ENCODE data around the gene ABCC2.

ABCC2 gene

GRCh38 chr10:99765672-99766301, 16.7 kb upstream of the ABCC2 start:
- Mint-ChIP-seq H3K27ac (no peak overlapping the region), H3K9me3 (peaks cover 9% of the 10 kb centered on the region), H3K27me3 (no peaks in the 10 kb centered on the region), H3K4me1 (no peaks in the 10 kb centered on the region), H3K4me3 (no peak overlapping the region), H3K36me3 (peaks cover 18% of the 10 kb centered on the region)

- no peak overlapping the region for H3K27ac Mint-ChIP-seq
- H3K36me3 Mint-ChIP-seq: peaks cover 15% of the 10 kb centered on the region
- peaks cover 9% of the 10 kb centered on the region for H3K9me3 Mint-ChIP-seq
- H3K4me1 Mint-ChIP-seq: no peaks in the 10 kb centered on the region
- H3K27me3 Mint-ChIP-seq: no peaks in the 10 kb centered on the region
- no peak overlapping the region for H3K4me3 Mint-ChIP-seq
Observed at GRCh38 chr10:99766302-99766681, 16.1 kb upstream of the ABCC2 start.

GRCh38 chr10:99767901-99768300, 14.5 kb upstream of the ABCC2 start:
- Mint-ChIP-seq H3K4me1 (no peaks in the 10 kb centered on the region), H3K9me3 (peaks cover 4% of the 10 kb centered on the region), H3K36me3 (peaks cover 6% of the 10 kb centered on the region)

GRCh38 chr10:99768556-99768955, 13.9 kb upstream of the ABCC2 start:
- no peak overlapping the region for H3K27ac Mint-ChIP-seq
- no peak overlapping the region for H3K4me3 Mint-ChIP-seq
- H3K9me3 Mint-ChIP-seq: peaks cover under 1% of the 10 kb centered on the region
- H3K4me1 Mint-ChIP-seq: no peaks in the 10 kb centered on the region
- H3K36me3 Mint-ChIP-seq: peaks cover 3% of the 10 kb centered on the region
- H3K27me3 Mint-ChIP-seq: no peaks in the 10 kb centered on the region

More at GRCh38 chr10:99767901-99768300, 14.5 kb upstream of the ABCC2 start:
- Mint-ChIP-seq H3K27ac (no peak overlapping the region), H3K4me3 (no peak overlapping the region), H3K27me3 (no peaks in the 10 kb centered on the region)

- Mint-ChIP-seq H3K4me3 (no peak overlapping the region), H3K4me1 (no peaks in the 10 kb centered on the region), H3K36me3 (peaks cover 2% of the 10 kb centered on the region)
Observed at GRCh38 chr10:99769706-99770105, 12.7 kb upstream of the ABCC2 start.

DNA sequence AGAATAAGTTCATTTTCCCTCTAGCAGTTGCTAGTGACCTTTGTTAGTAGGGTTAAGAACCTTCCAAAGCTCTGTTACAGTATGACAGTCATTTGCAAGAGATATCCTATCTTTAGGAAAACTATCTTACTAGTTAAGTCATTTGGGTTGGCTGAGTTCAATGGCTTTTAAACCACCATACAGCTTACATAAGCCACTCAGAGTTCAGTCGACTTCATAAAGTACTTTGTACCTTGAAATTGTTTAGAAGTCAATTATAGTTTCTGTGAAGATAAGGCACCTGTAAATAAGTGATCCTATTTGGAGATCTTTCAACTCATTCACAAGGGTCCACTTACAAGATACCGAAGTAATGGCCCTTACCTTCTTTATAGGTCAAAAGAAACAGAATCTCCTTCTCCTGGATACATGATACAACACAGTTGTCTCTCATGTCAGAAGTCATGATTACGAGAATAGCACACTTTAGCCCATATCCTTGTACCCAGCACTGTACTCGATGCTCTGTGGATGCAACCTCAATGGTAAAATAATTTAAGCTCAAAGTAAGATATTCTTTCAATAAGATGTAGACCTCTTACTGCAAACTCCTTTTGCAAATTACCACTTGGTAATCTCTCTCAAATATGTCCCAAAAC, 11.9 kb upstream of the ABCC2 start:
- Mint-ChIP-seq H3K36me3 (peaks cover 2% of the 10 kb centered on the region), H3K27me3 (no peaks in the 10 kb centered on the region), H3K4me1 (no peaks in the 10 kb centered on the region), H3K4me3 (no peak overlapping the region), H3K27ac (no peak overlapping the region), H3K9me3 (no peaks in the 10 kb centered on the region)

More at GRCh38 chr10:99769706-99770105, 12.7 kb upstream of the ABCC2 start:
- Mint-ChIP-seq H3K27me3 (no peaks in the 10 kb centered on the region), H3K9me3 (no peaks in the 10 kb centered on the region), H3K27ac (no peak overlapping the region)

DNA sequence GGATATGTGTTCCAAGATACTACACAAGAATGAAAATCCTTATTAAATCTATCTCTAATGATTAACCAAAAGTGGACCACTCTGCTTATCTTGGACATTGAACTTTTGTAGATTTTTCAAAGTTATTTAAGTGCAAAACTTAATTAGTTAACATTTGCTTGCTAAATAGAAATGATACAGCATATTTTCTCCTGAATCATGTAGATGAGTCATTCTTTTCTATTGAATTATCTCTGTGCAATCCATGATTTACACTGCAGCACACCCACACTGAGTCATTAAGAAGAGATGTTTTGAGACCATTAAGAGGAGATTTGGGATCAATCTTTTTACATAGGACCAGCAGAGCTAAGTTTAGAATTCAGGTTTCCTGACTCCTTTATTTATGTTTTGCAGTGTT, 6.6 kb upstream of the ABCC2 start:
- H3K4me3 Mint-ChIP-seq: no peak overlapping the region
- peaks cover 7% of the 10 kb centered on the region for H3K4me1 Mint-ChIP-seq
- peaks cover 2% of the 10 kb centered on the region for H3K27me3 Mint-ChIP-seq
- peaks cover 5% of the 10 kb centered on the region for H3K9me3 Mint-ChIP-seq
- peaks cover 5% of the 10 kb centered on the region for H3K36me3 Mint-ChIP-seq
- H3K27ac Mint-ChIP-seq: no peak overlapping the region

GRCh38 chr10:99777918-99778714, 4.3 kb upstream of the ABCC2 start:
- peaks cover 5% of the 10 kb centered on the region for H3K36me3 Mint-ChIP-seq
- peaks cover 5% of the 10 kb centered on the region for H3K9me3 Mint-ChIP-seq
- peaks cover 2% of the 10 kb centered on the region for H3K27me3 Mint-ChIP-seq
- no peak overlapping the region for H3K27ac Mint-ChIP-seq
- H3K4me1 Mint-ChIP-seq: peaks cover 7% of the 10 kb centered on the region
- H3K4me3 Mint-ChIP-seq: no peak overlapping the region

GRCh38 chr10:99779335-99779734, 3.1 kb upstream of the ABCC2 start:
- H3K9me3 Mint-ChIP-seq: peaks cover 5% of the 10 kb centered on the region
- no peak overlapping the region for H3K27ac Mint-ChIP-seq
- H3K27me3 Mint-ChIP-seq: peaks cover 2% of the 10 kb centered on the region
- H3K36me3 Mint-ChIP-seq: peaks cover 5% of the 10 kb centered on the region
- peaks cover 7% of the 10 kb centered on the region for H3K4me1 Mint-ChIP-seq
- H3K4me3 Mint-ChIP-seq: no peak overlapping the region

DNA sequence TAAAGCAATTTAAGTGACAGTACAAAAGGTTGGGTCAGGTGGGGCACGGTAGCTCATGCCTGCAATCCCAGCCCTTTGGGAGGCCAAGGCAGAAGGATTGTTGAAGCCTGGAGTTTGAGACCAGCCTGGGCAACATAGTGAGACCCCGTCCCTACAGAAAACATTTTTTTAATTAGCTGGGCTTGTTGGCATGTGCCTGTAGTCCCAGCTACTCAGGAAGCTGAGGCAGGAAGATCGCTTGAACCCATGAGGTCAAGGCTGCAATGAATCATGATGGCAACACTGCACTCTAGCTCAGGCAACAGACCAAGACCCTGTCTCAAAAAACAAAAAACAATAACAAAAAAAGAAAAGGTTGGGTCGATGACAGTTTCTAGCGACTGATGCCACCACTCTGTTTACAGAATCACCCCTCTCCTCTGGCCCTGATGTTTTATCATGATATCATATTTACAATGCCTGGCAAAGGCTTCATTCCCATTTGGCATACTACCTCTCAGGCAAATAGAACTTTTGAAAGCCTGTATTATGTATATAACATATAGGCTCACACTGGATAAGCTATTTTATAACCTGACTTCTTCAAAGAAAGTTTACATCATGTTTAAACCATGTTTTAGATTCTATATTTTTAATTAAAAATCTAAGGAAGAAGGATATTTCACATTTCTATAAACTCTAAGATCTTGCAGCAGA, 558 bp upstream of the ABCC2 start:
- H3K27me3 Mint-ChIP-seq: peaks cover 2% of the 10 kb centered on the region
- peaks cover 7% of the 10 kb centered on the region for H3K4me1 Mint-ChIP-seq
- H3K27ac Mint-ChIP-seq: no peak overlapping the region
- peaks cover 5% of the 10 kb centered on the region for H3K9me3 Mint-ChIP-seq
- peaks cover 6% of the 10 kb centered on the region for H3K36me3 Mint-ChIP-seq
- no peak overlapping the region for H3K4me3 Mint-ChIP-seq

DNA sequence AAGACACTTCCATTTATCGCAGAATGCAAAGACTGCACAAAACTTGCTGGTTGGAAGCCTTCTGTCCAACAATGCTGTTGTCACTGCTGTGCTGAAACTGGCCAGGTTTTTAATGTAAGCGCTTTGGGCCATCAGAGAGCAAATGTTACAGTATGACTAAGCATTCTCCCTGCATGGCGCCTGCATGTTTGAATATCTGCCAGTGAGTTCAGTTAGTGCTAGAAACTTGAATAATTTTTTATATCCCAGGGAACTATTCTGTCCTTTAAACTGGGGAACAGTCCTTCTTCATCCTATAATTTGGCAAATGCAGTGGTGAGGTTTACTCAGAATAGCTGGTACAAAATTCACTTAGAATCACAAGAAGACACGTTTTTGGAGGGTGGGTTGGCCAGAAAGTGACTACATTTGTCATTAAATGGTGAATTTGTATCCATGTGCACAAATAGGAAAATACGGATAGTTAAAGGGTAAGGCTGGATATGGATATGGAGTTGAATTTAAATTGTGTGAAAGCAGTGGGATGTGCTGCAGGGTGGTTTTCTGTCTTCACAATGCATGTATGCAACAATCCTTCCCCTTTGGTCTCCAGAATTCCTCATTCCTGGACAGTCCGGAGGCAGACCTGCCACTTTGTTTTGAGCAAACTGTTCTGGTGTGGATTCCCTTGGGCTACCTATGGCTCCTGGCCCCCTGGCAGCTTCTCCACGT, 1.7 kb downstream of the ABCC2 start:
- Mint-ChIP-seq H3K9me3 (no peaks in the 10 kb centered on the region), H3K27ac (no peak overlapping the region), H3K36me3 (peaks cover 12% of the 10 kb centered on the region), H3K27me3 (peaks cover 2% of the 10 kb centered on the region), H3K4me3 (no peak overlapping the region), H3K4me1 (peaks cover 6% of the 10 kb centered on the region)

DNA sequence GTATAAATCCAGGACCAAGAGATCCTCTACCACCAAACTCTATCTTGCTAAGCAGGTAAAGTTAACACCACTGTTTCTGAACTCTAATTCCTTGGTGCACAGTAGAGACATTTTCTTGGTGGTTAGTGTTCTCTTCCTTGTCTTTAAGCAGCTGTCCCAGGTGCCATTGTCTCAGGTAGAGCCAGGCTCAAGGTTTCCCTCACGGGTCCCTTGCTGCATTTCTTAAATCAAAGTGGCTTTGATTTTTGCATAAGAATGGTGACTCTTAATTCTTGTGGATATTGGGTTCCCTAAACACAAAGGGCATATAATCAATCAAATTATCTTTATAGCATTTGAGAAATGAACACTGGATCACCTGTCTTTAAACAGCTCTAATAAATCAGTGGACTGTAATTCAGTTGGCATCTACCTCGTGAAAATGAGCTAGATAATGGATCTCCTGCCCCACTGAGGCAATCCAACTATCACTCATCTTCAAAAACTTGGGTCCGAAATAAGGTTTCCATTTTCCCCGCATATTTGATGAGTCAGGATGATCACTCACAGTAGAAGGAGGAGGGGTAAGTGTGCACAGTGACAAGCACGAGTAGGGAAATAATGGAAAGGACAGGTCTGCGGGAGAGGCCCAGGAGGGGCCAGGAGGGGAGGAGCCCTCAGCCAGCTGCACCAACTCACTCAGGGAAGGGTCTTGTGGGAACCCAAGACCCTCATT, 2.4 kb downstream of the ABCC2 start:
- H3K4me1 Mint-ChIP-seq: no peaks in the 10 kb centered on the region
- no peak overlapping the region for H3K27ac Mint-ChIP-seq
- H3K27me3 Mint-ChIP-seq: peaks cover 2% of the 10 kb centered on the region
- no peaks in the 10 kb centered on the region for H3K9me3 Mint-ChIP-seq
- H3K4me3 Mint-ChIP-seq: no peak overlapping the region
- peaks cover 13% of the 10 kb centered on the region for H3K36me3 Mint-ChIP-seq

GRCh38 chr10:99785646-99786045, 3.2 kb downstream of the ABCC2 start:
- Mint-ChIP-seq H3K4me1 (no peaks in the 10 kb centered on the region), H3K36me3 (peaks cover 13% of the 10 kb centered on the region), H3K27ac (no peak overlapping the region), H3K4me3 (no peak overlapping the region), H3K9me3 (no peaks in the 10 kb centered on the region), H3K27me3 (no peaks in the 10 kb centered on the region)

DNA sequence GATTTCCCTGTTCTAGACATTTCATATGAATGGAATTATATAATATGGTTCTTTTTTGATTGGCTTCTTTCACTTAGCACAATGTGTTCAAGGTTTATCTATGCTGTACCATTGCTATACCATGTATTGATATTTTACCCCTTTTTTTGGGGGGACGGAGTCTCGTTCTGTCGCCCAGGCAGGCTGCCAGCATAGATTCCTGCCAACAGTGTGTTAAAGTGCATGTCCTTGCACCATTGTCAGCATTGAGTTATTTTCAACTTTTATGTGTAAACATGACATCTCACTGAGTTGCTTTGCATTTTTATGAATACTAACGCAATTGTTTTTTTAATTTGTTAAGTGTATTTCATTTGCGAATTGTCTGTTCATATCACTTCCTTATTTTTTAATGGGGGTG, 4.9 kb downstream of the ABCC2 start:
- peaks cover 13% of the 10 kb centered on the region for H3K36me3 Mint-ChIP-seq
- H3K4me1 Mint-ChIP-seq: no peaks in the 10 kb centered on the region
- H3K27ac Mint-ChIP-seq: no peak overlapping the region
- no peaks in the 10 kb centered on the region for H3K9me3 Mint-ChIP-seq
- H3K4me3 Mint-ChIP-seq: no peak overlapping the region
- H3K27me3 Mint-ChIP-seq: no peaks in the 10 kb centered on the region
